NCI-H2081 (cell line): ENCODE data around the gene ABCC2.
"Not testable (repeated sequence)": the region's sequence is repeated elsewhere in the genome, so short reads cannot be mapped to it uniquely, and the experiment has no call there.

Experiments
- DNase-seq, 2 experiments: peaks; one replicate each; lab custom pipeline; 2025; lab: John Stamatoyannopoulos, UW

The ABCC2 gene

GRCh38 chr10:99782447-99783286 lies at the start of gene ABCC2:
TSS of gene ABCC2 (plus strand) at chr10:99782640. CDS start at chr10:99782845, 205 bp downstream.
- DNase-seq: no peak

DNA sequence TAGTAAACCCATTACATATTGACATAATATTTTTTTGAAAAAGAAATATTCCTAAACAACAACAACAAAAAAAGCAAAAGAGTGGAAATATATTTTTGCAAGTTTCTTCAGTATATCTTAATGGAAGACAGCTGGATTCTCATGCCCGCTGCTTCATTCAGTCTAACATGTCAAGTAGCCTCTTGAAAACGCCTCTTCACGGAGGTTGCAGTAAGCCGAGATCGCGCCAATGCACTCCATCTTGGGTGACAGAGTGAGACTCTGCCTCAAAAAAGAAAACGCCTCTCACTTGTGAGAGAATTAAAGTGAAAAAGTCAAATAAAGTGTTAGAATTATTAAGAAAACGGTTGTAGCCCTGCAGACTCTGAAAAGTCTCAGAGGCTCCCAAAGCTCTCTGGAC lies 49.1 kb upstream of the ABCC2 start:
- DNase-seq: peak in 1 of 2 experiments; percentile 6

DNA sequence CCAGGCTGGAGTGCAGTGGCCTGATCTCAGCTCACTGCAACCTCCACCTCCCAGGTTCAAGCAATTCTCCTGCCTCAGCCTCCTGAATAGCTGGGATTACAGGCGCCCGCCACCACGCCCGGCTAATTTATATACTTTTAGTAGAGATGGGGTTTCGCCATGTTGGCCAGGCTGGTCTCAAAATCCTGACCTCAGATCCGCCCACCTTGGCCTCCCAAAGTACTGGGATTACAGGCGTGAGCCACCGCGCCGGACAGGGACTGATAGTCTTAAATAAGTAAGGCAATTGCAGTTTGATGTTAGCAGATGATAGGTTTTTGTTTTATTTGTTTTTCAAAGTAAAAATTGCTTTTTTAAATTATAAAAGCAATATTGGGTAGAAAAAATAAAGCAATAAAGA lies 48.3 kb upstream of the ABCC2 start:
- not testable (repeated sequence) for DNase-seq

- DNase-seq: no peak
Observed at GRCh38 chr10:99740260-99740659, 42.2 kb upstream of the ABCC2 start.

DNA sequence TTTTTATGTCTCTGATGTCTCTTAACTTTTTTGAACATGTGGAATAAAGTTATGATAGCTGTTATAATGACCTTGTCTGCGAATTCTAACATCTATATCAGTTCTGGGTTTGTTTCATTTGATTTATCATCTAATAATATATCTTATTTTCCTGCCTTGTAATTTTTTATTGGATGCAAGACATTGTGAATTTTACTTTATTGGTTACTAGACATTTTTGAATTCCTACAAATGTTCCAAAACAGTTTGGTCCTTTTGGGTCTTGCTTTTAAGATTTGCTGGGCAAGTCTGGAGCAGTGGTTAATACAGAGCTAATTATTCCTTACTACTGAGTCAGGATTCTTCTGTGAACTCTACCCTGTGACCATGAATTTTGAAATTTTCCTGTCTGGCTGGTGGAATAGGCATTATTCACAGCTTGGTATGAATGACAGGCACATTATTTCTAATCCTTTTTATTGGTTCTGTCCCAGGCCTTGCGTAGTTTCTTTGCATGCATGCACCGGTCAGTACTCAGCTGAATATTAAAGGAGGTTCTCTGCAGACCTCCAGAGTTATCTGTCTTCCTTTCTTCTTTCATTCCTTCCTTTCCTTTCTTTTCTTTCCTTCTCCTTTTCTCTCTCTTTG lies 41.4 kb upstream of the ABCC2 start:
- DNase-seq: no peak

DNA sequence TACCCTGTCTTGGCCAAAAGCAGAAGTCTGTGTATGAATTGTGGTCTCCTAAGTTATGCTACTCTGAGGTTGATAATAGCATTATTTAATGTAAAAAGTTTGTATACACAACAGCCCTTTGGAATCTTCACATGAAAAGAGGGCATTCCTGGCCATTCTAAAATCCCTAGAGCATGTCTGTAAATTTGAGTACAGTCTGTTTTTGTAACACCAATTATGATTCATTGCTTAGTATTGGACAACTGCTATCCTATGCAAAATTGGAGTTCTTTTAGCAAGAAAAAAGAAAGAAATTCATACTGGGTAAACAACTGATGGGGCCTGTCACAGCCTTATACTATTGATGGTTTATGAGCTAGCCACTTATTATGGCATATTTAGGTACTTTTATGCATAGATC lies 40.2 kb upstream of the ABCC2 start:
- DNase-seq: no peak

- no peak for DNase-seq
Observed at GRCh38 chr10:99742701-99743100, 39.7 kb upstream of the ABCC2 start.

DNA sequence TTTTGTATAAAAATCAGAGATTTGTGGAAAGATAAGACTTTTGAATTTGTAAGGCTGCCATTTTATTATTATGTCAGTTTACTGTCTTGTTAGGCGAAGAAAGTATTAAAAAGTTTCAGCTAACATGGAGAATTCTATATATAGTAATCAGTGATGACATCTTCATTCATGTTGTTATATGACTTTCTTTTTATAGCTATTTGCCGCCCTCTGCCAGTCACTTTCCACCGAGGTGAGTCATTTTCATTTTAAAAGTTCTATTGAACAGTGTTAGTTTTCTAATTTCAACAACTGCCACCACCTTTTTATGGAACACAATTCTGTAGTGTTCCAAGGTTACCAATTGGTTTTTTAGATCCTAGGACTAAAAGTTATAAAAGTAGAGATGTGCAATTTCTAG lies 38.6 kb upstream of the ABCC2 start:
- DNase-seq: no peak

- not testable (repeated sequence) for DNase-seq
Observed at GRCh38 chr10:99746166-99746565, 36.3 kb upstream of the ABCC2 start.

DNA sequence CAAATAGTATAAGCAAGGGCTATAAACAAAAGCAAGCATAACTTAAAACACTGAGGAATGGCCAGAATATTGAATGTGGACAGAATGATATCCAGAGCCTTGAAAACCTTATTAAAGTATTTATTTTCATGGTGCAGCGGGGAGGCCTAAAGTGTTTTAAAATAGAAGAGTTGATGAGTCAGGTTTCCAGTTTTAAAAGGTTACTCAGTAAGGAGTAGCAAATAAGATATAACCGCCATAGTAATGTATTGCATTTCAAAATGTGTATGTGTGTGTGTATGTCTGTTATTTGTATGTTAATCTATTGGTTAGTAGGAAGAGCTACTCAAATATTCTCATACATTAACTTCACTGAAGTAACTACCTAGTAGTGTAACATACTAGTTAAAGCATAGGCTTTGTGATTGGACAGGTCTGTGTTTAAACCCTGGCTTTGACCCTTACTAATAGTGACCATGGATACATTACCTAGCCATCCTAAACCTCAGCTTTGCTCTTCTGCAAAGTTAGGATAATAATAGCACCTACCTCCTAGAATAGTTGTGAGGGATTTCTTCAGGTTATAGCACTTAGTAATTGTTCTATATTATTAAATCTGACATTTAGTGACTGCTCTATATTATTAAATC lies 33.5 kb upstream of the ABCC2 start:
- DNase-seq: no peak

DNA sequence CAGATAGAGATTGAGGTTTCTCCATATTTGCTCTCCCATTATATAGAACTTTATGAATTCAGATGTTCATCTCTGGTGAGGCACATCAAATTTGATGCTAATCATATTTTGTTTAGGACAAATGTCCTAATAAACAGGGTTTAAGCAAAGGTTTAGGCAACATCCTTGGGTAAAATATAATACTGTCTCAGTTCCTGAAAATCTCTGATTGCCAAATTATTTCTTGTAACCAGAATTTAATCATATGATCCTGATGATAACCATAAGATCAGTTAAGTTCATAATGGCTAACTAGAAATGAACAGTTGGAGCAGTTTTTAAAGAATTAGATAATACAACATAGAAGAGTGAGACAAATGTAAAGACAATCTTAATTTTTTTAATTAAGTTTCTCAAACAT lies 31.8 kb upstream of the ABCC2 start:
- DNase-seq: no peak

DNA sequence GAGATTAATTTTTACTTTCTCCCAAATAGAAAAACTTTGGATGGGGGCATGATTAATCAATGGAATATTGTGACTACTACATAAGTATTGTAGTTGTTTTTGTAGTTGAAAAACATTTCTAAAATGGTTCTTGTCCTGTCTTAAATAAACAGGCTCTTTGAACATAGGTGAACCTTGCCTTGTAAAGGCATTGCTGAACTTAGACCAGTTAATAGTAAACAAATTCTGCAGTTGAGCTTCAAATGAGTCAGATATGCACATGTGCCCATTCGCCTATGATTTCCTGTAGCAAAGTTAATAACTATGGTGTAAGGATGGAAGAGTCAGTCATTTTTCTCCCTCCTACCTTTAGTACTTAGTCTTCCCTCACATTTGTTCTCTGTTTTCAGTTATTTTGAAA lies 27.8 kb upstream of the ABCC2 start:
- DNase-seq: no peak

- DNase-seq: no peak
Observed at GRCh38 chr10:99756159-99756558, 26.3 kb upstream of the ABCC2 start.

- DNase-seq: no peak
Observed at GRCh38 chr10:99758211-99758891, 24.1 kb upstream of the ABCC2 start.

DNA sequence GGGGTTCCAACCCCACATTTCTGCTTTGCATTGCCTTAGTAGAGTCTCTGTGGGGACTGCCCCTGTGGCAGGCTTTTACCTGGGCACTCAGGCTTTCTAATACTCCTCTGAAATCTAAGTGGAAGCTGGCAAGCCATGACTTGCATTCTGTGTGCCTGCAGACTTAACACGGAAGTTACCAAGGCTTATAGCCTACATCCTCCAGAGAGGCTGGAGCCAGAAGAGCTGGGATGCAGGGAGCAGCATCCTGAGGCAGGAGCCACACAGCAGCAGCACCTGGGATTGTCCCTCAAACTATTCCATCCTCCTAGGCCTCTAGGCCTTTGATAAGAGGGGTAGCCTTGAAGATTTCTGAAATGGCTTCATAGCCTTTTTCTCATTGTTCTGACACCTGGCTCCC lies 22.1 kb upstream of the ABCC2 start:
- DNase-seq: no peak

DNA sequence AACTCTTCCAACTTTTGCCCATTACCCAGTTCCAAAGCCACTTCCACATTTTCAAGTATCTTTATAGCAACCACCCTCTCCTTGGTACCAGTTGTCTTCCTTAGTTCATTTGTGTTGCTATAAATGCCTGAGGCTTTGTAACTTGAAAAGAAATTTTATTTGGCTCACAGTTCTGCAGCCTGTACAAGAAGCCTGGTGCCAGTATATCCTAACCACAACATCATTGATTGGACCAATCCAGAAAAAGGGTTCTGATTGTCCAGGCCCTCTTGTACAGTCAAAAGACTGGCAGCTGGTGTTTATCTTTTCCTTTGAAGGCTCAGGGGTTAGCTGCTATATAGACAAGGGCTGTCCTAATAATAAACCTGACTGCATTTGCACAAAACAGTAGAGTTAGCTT lies 21.1 kb upstream of the ABCC2 start:
- no peak for DNase-seq

GRCh38 chr10:99765672-99766301 lies 16.7 kb upstream of the ABCC2 start:
- DNase-seq: no peak

DNA sequence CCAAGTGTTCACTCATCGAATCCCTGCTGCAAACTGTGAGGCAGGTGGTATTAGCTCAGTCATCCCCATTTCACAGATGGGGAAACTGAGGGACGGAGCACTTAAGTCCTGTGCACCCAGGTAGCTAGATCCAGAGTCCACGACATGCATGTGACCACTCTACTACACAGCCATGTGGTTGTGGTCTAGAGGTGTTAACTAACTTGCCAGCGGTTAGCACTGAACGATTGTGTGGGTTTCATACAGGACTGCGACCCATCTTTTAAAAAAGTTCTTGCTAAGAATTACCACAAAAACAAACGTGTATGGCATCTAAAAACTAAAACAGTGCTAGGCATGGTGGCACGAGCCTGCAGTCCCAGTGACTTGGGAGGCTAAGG lies 16.1 kb upstream of the ABCC2 start:
- DNase-seq: no peak

GRCh38 chr10:99767901-99768300 lies 14.5 kb upstream of the ABCC2 start:
- DNase-seq: no peak

DNA sequence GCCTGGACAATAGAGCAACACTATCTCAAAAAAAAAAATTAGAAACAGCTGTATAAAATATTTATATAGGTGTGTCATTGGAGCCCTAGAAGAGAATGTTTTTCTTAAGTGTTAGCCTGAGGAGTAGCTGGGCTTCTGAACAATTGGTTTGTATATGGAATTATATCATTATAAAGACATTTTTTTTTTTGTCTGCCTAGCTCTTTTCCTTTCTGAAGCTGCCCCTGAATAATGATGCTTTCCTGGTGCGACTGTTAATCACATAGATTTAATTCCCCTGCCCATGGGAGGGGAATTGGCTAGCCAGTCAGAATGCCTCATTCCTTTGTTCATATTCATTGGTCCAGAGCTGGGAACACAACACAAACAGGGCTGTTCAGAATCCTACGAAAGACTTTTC lies 13.9 kb upstream of the ABCC2 start:
- DNase-seq: no peak

GRCh38 chr10:99769706-99770105 lies 12.7 kb upstream of the ABCC2 start:
- DNase-seq: no peak

- DNase-seq: no peak
Observed at GRCh38 chr10:99770408-99771045, 11.9 kb upstream of the ABCC2 start.
